Right lobe of liver (tissue), 6 donors: Measurements from ENCODE around the gene DYNLL2. TPM values are rescaled to one million over a fixed set of nuclear protein-coding genes. Genes with fewer than 3 reads are reported as not detected.

Source experiments
- ATAC-seq, 4 donors: fragments of 200-7000 bp; cut with Tn5 transposase; one replicate each; pipeline ENCODE4 v1.9.1; 2020; ENCODE audit warnings: mild to moderate bottlenecking in 4 of 4, moderate library complexity in 4 of 4
- DNase-seq, 3 donors: peaks; one replicate each; pipeline ENCODE4 v3.0.0-alpha.2; 2020
- H3K27ac ChIP-seq, 3 donors: fragments of 200-600 bp; one replicate each; pipeline ENCODE4 v1.8.0; 2022
- H3K27me3 ChIP-seq, 2 donors: fragments of 200-600 bp; one replicate each; pipeline ENCODE4 v1.8.0; 2022
- H3K36me3 ChIP-seq, 4 donors: fragments of 200-600 bp; sonication (generic) in 1 of 4; one replicate each; pipeline versions ENCODE4 v1.5.1 to v1.8.0; 2017 to 2022; ENCODE audit warnings: control low read depth in 1 of 4
- H3K4me1 ChIP-seq, 4 donors: fragments of 200-600 bp; sonication (generic) in 1 of 4; one replicate each; pipeline versions ENCODE4 v1.5.1 to v1.8.0; 2017 to 2022; ENCODE audit warnings: control low read depth in 1 of 4
- H3K4me3 ChIP-seq, 3 donors: fragments of 200-600 bp; one replicate each; pipeline ENCODE4 v1.8.0; 2022
- H3K9me3 ChIP-seq, 4 donors: fragments of 200-600 bp; sonication (generic) in 1 of 4; one replicate each; pipeline versions ENCODE4 v1.5.1 to v1.8.0; 2017 to 2022; ENCODE audit warnings: control low read depth in 1 of 4
- CTCF ChIP-seq, 4 donors: fragments of 200-600 bp in 3 of 4; fragments of 450-650 bp in 1 of 4; IDR thresholded peaks; one replicate each; pipeline versions ENCODE4 v1.5.1 to v1.8.0; 2016 to 2022; ENCODE audit warnings: antibody characterized with exemption in 4 of 4, mild to moderate bottlenecking in 2 of 4
- POLR2A ChIP-seq: fragments of 450-650 bp; IDR thresholded peaks from one replicate; pipeline ENCODE4 v1.6.1; 2017; ENCODE audit warnings: antibody characterized with exemption, mild to moderate bottlenecking
- WGBS: methylation state at CpG from one replicate; pipeline ENCODE4 v1.1.6; 2018; ENCODE audit warnings: low coverage, low lambda C conversion rate; ENCODE audit not compliant: insufficient coverage; ENCODE audit errors: missing lambda C conversion rate; 5-methylcytosine and 5-hydroxymethylcytosine counted together
- intact Hi-C, 2 donors: fragments of 100-400 bp; cut with DNase I; formaldehyde crosslinking; loops; one replicate each; pipeline versions ENCODE4 v1.11.2 to v1.14.1; 2022
- total RNA-seq, 6 experiments: library from RNA; depleted of rRNA in 2 of 6; stranded (reverse); fragments of >200 nt in 2 of 6; fragmentation: NEBNext Ultra II Directional in 3 of 6; extraction: Animal tissue kit (Norgen Biotek cat#: 25700) in 3 of 6; gene quantifications; one replicate each; pipeline versions ENCODE4 v1.1.0 to v1.2.4, GENCODE V29; 2016 to 2023
- donor health status: DM: no; HTN: yes; CAD: no.
- donor health status: DM: no; HTN: no; CAD: no.
- donor health status: DM: no; HTN: no; CAD: no.
- donor health status: DM: no; HTN: yes; CAD: no.
- donor health status: DM: no; HTN: yes; CAD: no.

The DYNLL2 gene
- total RNA-seq, 6 experiments from 2014 or later = 13.3 to 28.7 (median 17.7) TPM

GRCh38 chr17:58049533-58049932 is 33.7 kb upstream of the DYNLL2 start:
- TF ChIP-seq POLR2A (no peak), CTCF (IDR thresholded peaks at IDR 0.05) (no peak)
- 83% methylated on average over 4 of the region's 4 CpGs for WGBS
- intact Hi-C loops = no loop called here

GRCh38 chr17:58050966-58051365 is 32.3 kb upstream of the DYNLL2 start:
- DNase-seq = no peak
- H3K36me3 ChIP-seq = no peaks in the 10 kb centered on the region
- no peak for ATAC-seq
- H3K4me1 ChIP-seq = no peaks in the 10 kb centered on the region
- intact Hi-C loops = no loop called here
- H3K9me3 ChIP-seq = no peaks in the 10 kb centered on the region
- TF ChIP-seq POLR2A = no peak
- H3K27ac ChIP-seq = no peak overlapping the region
- whole genome bisulfite sequencing = 83% methylated on average over 1 of the region's 2 CpGs
- H3K27me3 ChIP-seq = no peaks in the 10 kb centered on the region
- no peak overlapping the region for H3K4me3 ChIP-seq

More at GRCh38 chr17:58049533-58049932, 33.7 kb upstream of the DYNLL2 start:
- Histone ChIP-seq H3K27ac (no peak overlapping the region), H3K4me3 (no peak overlapping the region), H3K36me3 (no peaks in the 10 kb centered on the region), H3K9me3 (no peaks in the 10 kb centered on the region), H3K4me1 (no peaks in the 10 kb centered on the region), H3K27me3 (no peaks in the 10 kb centered on the region)
- DNase-seq (no peak), ATAC-seq (no peak)

- no peak overlapping the region for H3K4me3 ChIP-seq
- H3K36me3 ChIP-seq = no peaks in the 10 kb centered on the region
- intact Hi-C loops = no loop called here
- ATAC-seq = no peak
- no peak for DNase-seq
- TF ChIP-seq POLR2A (no peak), CTCF (IDR thresholded peaks at IDR 0.05) (no peak)
- H3K27ac ChIP-seq = no peak overlapping the region
- H3K4me1 ChIP-seq = no peaks in the 10 kb centered on the region
- no peaks in the 10 kb centered on the region for H3K9me3 ChIP-seq
- no peaks in the 10 kb centered on the region for H3K27me3 ChIP-seq
- WGBS = 79% methylated on average over 1 of the region's 1 CpG
Measured at GRCh38 chr17:58051468-58051867, 31.8 kb upstream of the DYNLL2 start.

- H3K9me3 ChIP-seq = no peaks in the 10 kb centered on the region
- intact Hi-C loops = no loop called here
- H3K27me3 ChIP-seq = no peaks in the 10 kb centered on the region
- no peak overlapping the region for H3K27ac ChIP-seq
- TF ChIP-seq POLR2A (no peak), CTCF (IDR thresholded peaks at IDR 0.05) (no peak)
- no peaks in the 10 kb centered on the region for H3K36me3 ChIP-seq
- H3K4me3 ChIP-seq = no peak overlapping the region
- WGBS = 40% methylated on average over 1 of the region's 1 CpG
- DNase-seq (no peak), ATAC-seq (no peak)
- H3K4me1 ChIP-seq = no peaks in the 10 kb centered on the region
Measured at GRCh38 chr17:58052407-58052806, 30.8 kb upstream of the DYNLL2 start.

GRCh38 chr17:58052945-58053715 is 30.1 kb upstream of the DYNLL2 start:
- TF ChIP-seq CTCF (IDR thresholded peaks at IDR 0.05) (no peak), POLR2A (no peak)
- WGBS = 65% methylated on average over 8 of the region's 8 CpGs
- Histone ChIP-seq H3K4me3 (no peak overlapping the region), H3K9me3 (no peaks in the 10 kb centered on the region), H3K27me3 (no peaks in the 10 kb centered on the region), H3K36me3 (no peaks in the 10 kb centered on the region), H3K27ac (no peak overlapping the region), H3K4me1 (no peaks in the 10 kb centered on the region)
- no peak for ATAC-seq
- no peak for DNase-seq
- intact Hi-C loops = no loop called here
